IMR-90 (cell line): Measurements from ENCODE around the gene MYLK4.
A peak's percentile ranks its signal among the peaks of the same experiment; 100 is the strongest.

Experiments
- BHLHE40 ChIP-seq: fragments of 150-350 bp; IDR thresholded peaks from 2 replicates; pipeline ENCODE4 v1.6.1; 2016; ENCODE audit warnings: mild to moderate bottlenecking, low read depth, low read length
- NFE2L2 ChIP-seq: fragments of 150-350 bp; IDR thresholded peaks from 2 replicates; pipeline ENCODE4 v1.6.1; 2016; ENCODE audit warnings: low read depth, mild to moderate bottlenecking, low read length
- POLR2A ChIP-seq: IDR thresholded peaks from 2 replicates; pipeline ENCODE4 v1.6.1; 2012; ENCODE audit warnings: mild to moderate bottlenecking, low read depth, low read length
- TF ChIP-seq, protein P1 (sequence below): conservative IDR thresholded peaks from 2 replicates; pipeline ENCODE4 v1.5.1; 2012; ENCODE audit warnings: mild to moderate bottlenecking, low read depth, low read length, improper control_type of control experiment
- TF ChIP-seq, protein P2 (sequence below): fragments of 150-350 bp; IDR thresholded peaks from 2 replicates; pipeline ENCODE4 v1.6.1; 2017; ENCODE audit warnings: mild to moderate bottlenecking, antibody characterized with exemption, low read length, low read depth
- TF ChIP-seq, protein P3 (sequence below): fragments of 150-350 bp; IDR thresholded peaks from 2 replicates; pipeline ENCODE4 v1.6.1; 2016; ENCODE audit warnings: low read depth, mild to moderate bottlenecking, low read length, moderate library complexity, borderline replicate concordance

DNA sequence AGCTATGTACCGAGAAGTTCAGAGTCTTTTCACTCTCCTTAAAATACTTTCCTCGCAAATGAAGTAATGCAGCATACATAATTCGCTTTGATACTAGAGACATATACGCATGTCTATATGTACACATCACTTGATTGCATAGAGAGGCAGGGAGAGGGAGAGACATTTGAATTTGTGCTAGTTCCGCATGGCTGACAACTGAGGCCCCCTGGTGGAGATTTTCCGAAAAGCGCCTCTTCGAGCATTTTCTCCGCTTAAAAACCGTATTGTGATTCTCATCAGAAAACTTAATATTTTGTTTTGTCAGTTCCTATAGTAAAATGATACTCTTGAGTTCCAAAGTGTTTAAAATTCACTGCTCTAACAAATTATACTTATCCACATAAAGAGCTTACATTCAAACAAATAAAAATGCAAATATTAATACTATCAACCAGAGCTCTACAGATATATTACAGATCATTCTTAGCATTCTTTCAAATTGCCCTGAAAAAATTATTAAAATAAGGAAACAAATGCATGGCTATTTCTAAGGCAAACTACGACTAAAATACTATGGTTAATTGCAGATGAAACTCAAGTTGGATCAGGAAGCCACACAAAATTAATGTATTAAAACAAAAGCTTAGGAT, 637 bp downstream of the MYLK4 start:
- TF ChIP-seq, protein P1, sequence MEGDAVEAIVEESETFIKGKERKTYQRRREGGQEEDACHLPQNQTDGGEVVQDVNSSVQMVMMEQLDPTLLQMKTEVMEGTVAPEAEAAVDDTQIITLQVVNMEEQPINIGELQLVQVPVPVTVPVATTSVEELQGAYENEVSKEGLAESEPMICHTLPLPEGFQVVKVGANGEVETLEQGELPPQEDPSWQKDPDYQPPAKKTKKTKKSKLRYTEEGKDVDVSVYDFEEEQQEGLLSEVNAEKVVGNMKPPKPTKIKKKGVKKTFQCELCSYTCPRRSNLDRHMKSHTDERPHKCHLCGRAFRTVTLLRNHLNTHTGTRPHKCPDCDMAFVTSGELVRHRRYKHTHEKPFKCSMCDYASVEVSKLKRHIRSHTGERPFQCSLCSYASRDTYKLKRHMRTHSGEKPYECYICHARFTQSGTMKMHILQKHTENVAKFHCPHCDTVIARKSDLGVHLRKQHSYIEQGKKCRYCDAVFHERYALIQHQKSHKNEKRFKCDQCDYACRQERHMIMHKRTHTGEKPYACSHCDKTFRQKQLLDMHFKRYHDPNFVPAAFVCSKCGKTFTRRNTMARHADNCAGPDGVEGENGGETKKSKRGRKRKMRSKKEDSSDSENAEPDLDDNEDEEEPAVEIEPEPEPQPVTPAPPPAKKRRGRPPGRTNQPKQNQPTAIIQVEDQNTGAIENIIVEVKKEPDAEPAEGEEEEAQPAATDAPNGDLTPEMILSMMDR: peak; percentile 79
- TF ChIP-seq BHLHE40: no peak
- TF ChIP-seq, protein P2, sequence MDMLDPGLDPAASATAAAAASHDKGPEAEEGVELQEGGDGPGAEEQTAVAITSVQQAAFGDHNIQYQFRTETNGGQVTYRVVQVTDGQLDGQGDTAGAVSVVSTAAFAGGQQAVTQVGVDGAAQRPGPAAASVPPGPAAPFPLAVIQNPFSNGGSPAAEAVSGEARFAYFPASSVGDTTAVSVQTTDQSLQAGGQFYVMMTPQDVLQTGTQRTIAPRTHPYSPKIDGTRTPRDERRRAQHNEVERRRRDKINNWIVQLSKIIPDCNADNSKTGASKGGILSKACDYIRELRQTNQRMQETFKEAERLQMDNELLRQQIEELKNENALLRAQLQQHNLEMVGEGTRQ: no peak
- no peak for TF ChIP-seq POLR2A
- TF ChIP-seq, protein P3, sequence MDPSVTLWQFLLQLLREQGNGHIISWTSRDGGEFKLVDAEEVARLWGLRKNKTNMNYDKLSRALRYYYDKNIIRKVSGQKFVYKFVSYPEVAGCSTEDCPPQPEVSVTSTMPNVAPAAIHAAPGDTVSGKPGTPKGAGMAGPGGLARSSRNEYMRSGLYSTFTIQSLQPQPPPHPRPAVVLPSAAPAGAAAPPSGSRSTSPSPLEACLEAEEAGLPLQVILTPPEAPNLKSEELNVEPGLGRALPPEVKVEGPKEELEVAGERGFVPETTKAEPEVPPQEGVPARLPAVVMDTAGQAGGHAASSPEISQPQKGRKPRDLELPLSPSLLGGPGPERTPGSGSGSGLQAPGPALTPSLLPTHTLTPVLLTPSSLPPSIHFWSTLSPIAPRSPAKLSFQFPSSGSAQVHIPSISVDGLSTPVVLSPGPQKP: no peak
- no peak for TF ChIP-seq NFE2L2
